HEK293 (cell line): ENCODE data around the gene STRN.

Source experiments
- SETDB1 ChIP-seq: IDR thresholded peaks from one replicate; pipeline ENCODE4 v1.6.1; 2017; ENCODE audit warnings: mild to moderate bottlenecking, low read length, moderate library complexity, mixed read lengths; ENCODE audit not compliant: insufficient read length
- TCF7L2 ChIP-seq: IDR thresholded peaks from 2 replicates; pipeline ENCODE4 v1.6.1; 2011; ENCODE audit warnings: low read depth, mild to moderate bottlenecking, inconsistent platforms, low read length, moderate library complexity, borderline replicate concordance
- ZNF121 ChIP-seq: fragments of 450-650 bp; formaldehyde crosslinking; IDR thresholded peaks from 2 replicates; pipeline ENCODE4 v1.5.1; 2016; ENCODE audit warnings: missing biosample characterization, missing genetic modification characterization
- ZNF138 ChIP-seq: fragments of 450-650 bp; formaldehyde crosslinking; IDR thresholded peaks from 2 replicates; pipeline ENCODE4 v1.5.1; 2016; ENCODE audit warnings: missing biosample characterization, missing genetic modification characterization, borderline replicate concordance
- ZNF280D ChIP-seq: fragments of 450-650 bp; formaldehyde crosslinking; IDR thresholded peaks from 2 replicates; pipeline ENCODE4 v1.5.1; 2016; ENCODE audit warnings: missing biosample characterization, missing genetic modification characterization
- ZNF391 ChIP-seq: fragments of 450-650 bp; formaldehyde crosslinking; IDR thresholded peaks from 2 replicates; pipeline ENCODE4 v1.5.1; 2016; ENCODE audit warnings: low read depth, missing biosample characterization, missing genetic modification characterization, borderline replicate concordance
- ZNF558 ChIP-seq: fragments of 450-650 bp; formaldehyde crosslinking; IDR thresholded peaks from 2 replicates; pipeline ENCODE4 v1.5.1; 2016; ENCODE audit warnings: missing biosample characterization, missing genetic modification characterization
- TF ChIP-seq, protein P1 (sequence below): fragments of 450-650 bp; formaldehyde crosslinking; IDR thresholded peaks from 2 replicates; pipeline ENCODE4 v1.5.1; 2016; ENCODE audit warnings: missing biosample characterization, missing genetic modification characterization
- TF ChIP-seq, protein P2 (sequence below): fragments of 450-650 bp; formaldehyde crosslinking; conservative IDR thresholded peaks from 2 replicates; pipeline ENCODE4 v1.5.1; 2016; ENCODE audit warnings: low read depth, missing biosample characterization, missing genetic modification characterization

- TF ChIP-seq, protein P1, sequence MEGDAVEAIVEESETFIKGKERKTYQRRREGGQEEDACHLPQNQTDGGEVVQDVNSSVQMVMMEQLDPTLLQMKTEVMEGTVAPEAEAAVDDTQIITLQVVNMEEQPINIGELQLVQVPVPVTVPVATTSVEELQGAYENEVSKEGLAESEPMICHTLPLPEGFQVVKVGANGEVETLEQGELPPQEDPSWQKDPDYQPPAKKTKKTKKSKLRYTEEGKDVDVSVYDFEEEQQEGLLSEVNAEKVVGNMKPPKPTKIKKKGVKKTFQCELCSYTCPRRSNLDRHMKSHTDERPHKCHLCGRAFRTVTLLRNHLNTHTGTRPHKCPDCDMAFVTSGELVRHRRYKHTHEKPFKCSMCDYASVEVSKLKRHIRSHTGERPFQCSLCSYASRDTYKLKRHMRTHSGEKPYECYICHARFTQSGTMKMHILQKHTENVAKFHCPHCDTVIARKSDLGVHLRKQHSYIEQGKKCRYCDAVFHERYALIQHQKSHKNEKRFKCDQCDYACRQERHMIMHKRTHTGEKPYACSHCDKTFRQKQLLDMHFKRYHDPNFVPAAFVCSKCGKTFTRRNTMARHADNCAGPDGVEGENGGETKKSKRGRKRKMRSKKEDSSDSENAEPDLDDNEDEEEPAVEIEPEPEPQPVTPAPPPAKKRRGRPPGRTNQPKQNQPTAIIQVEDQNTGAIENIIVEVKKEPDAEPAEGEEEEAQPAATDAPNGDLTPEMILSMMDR (tag by site-specific recombination) = no peak
- TF ChIP-seq TCF7L2 (no peak), SETDB1 (no peak), ZNF391 (tag by site-specific recombination) (no peak), ZNF280D (tag by site-specific recombination) (no peak), ZNF558 (tag by site-specific recombination) (no peak), ZNF121 (no peak), ZNF138 (tag by site-specific recombination) (no peak)
- TF ChIP-seq, protein P2, sequence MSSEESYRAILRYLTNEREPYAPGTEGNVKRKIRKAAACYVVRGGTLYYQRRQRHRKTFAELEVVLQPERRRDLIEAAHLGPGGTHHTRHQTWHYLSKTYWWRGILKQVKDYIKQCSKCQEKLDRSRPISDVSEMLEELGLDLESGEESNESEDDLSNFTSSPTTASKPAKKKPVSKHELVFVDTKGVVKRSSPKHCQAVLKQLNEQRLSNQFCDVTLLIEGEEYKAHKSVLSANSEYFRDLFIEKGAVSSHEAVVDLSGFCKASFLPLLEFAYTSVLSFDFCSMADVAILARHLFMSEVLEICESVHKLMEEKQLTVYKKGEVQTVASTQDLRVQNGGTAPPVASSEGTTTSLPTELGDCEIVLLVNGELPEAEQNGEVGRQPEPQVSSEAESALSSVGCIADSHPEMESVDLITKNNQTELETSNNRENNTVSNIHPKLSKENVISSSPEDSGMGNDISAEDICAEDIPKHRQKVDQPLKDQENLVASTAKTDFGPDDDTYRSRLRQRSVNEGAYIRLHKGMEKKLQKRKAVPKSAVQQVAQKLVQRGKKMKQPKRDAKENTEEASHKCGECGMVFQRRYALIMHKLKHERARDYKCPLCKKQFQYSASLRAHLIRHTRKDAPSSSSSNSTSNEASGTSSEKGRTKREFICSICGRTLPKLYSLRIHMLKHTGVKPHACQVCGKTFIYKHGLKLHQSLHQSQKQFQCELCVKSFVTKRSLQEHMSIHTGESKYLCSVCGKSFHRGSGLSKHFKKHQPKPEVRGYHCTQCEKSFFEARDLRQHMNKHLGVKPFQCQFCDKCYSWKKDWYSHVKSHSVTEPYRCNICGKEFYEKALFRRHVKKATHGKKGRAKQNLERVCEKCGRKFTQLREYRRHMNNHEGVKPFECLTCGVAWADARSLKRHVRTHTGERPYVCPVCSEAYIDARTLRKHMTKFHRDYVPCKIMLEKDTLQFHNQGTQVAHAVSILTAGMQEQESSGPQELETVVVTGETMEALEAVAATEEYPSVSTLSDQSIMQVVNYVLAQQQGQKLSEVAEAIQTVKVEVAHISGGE (tag by site-specific recombination) = no peak
Measured at GRCh38 chr2:36967236-36967876, 1.0 kb upstream of the STRN start.
